Activated T-helper 2 cell treated with anti-CD3 and anti-CD28 coated beads, Interferon-gamma antibody, Interleukin-2, Interleukin-4, amounts not matched to agents 10 μg/mL and 5 μg/mL and 100 μg/mL, durations not matched to agents 14 hours and 24 hours and 36 hours (primary cell): ENCODE results near the gene RHBDL1. TPM values are rescaled to one million over a fixed set of nuclear protein-coding genes. Genes with fewer than 3 reads are reported as not detected.
A peak's percentile ranks its signal among the peaks of the same experiment; 100 is the strongest.

Experiments used
- DNase-seq: peaks from one replicate; pipeline ENCODE4 v3.0.0; 2021; ENCODE audit warnings: low spot score
- H3K27ac Mint-ChIP-seq: one replicate; pipeline ENCODE4 v1.8.0; 2021; ENCODE audit warnings: mixed read lengths
- H3K27me3 Mint-ChIP-seq: one replicate; pipeline ENCODE4 v1.8.0; 2021; ENCODE audit warnings: low read depth, mixed read lengths
- H3K36me3 Mint-ChIP-seq: one replicate; pipeline ENCODE4 v1.8.0; 2021; ENCODE audit warnings: low read depth, mixed read lengths
- H3K4me1 Mint-ChIP-seq: one replicate; pipeline ENCODE4 v1.8.0; 2021; ENCODE audit warnings: low read depth, mixed read lengths
- H3K4me3 Mint-ChIP-seq: one replicate; pipeline ENCODE4 v1.8.0; 2021; ENCODE audit warnings: low read depth, mild to moderate bottlenecking, moderate library complexity, mixed read lengths
- H3K9me3 Mint-ChIP-seq: one replicate; pipeline ENCODE4 v1.8.0; 2021; ENCODE audit warnings: mixed read lengths
- intact Hi-C: fragments of 100-400 bp; cut with micrococcal nuclease; formaldehyde crosslinking; loops from one replicate; pipeline ENCODE4 v1.15.1; 2023
- total RNA-seq: library from RNA; stranded (reverse); gene quantifications from 2 replicates; pipeline ENCODE4 v1.2.3, GENCODE V29; 2022

RHBDL1 gene
- total RNA-seq, 1 donor from 2014 or later = 1.4 TPM

DNA sequence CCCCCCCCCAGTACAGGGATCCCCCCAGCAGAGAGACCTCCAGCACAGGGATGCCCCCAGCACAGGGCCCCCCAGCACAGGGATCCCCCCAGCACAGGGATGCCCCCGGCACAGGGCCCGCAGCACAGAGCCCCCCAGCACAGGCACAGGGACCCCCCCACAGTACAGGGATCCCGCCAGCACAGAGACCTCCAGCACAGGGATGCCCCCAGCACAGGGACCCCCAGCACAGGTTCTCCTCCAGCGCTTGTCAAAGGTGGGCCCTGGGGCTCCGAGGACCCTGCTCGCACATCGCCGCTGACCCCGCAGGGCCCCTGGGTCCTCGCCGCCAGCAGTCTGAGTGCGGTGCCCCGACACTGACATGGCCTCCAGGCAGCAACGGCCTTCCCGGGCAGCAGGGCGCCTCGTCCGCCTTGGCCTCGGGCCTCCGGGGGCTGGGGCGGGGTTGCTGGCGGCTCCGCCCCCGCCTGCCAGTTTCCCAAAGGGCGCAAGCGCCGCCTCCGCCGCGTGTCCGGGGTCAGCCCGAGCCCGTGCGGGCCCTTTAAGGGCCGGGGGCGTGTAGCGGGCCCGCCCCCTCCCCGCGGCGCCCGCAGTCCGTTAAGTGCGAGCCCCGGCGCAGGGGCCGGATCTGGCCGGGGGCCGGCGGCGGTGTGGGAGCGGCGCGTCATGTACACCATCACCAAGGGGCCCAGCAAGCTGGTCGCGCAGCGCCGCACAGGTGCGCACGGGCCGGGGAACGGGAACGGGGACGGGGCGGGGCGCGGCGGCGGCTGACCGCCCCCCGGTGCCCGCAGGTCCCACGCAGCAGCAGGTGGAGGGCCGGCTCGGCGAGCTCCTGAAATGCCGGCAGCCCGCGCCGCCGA lies 33.9 kb upstream of the RHBDL1 start, which contains the start of gene MCRIP2:
Gene MCRIP2, plus strand, starts transcription at position 503 of the 863 bp plus-strand sequence. Its CDS starts 164 bp downstream, at position 667.
- H3K4me1 Mint-ChIP-seq = peaks cover 6% of the 10 kb centered on the region
- intact Hi-C loops = loop anchor here (1.0 to 10.0 kb wide), 2 partner anchors 8 to 973 kb away; partner anchors contain the start of genes CRAMP1, IFT140 and WDR90
- H3K36me3 Mint-ChIP-seq = peaks cover 16% of the 10 kb centered on the region
- H3K4me3 Mint-ChIP-seq = peak within 1 kb of the TSS; percentile 75
- DNase-seq = peak; percentile 72
- H3K9me3 Mint-ChIP-seq = no peaks in the 10 kb centered on the region
- H3K27ac Mint-ChIP-seq = no peak within 1 kb of the TSS
- no peaks in the 10 kb centered on the region for H3K27me3 Mint-ChIP-seq

DNA sequence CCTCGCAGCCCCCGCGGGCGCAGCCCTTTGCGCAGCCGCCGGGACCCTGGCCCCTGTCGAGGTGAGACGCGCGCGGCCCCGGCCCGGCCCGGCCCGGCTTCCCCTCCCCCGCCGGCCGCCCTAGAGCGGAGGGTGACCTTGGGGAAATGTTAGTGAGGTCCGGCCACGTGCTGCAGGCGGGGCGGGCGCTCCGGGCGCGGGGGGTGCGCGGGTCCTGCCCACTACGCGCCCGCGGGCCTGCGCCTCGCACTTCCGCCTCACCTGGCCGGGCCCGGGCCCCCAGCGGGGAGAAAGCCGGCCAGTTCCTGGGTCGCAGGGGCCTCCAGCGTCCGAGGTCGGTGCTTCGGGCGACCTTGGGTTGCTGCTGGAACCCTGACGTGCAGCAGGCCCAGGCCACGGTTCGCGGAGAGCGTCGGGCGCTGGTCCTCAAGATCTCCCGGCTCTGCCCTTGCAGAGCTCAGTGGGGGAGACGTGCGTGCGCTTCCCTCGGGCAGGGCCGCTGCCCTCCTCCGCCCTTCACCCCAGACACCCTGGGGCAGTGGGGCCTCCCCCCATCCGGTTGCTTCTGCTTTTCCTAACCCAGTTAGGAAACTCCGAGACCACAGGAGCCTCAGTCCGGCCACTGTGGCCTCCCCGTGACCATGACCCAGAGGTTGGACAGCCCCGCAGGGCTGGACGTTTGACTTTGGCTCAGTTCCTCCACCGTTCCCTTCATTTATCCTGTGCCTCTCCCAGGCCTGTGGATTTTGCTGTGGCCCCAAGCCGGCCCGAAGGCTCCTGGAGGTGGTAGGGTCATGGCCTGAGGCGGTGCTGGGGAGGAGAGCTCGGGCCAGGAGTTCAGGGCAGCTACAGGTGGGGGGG lies 33.1 kb upstream of the RHBDL1 start:
- peak; percentile 29 for DNase-seq
- intact Hi-C loops = loop anchor here (10.0 kb wide), 1 partner anchor 972 kb away; the partner anchor contains the start of genes CRAMP1 and IFT140
- no peaks in the 10 kb centered on the region for H3K27me3 Mint-ChIP-seq
- H3K9me3 Mint-ChIP-seq = no peaks in the 10 kb centered on the region
- no peak overlapping the region for H3K27ac Mint-ChIP-seq
- peaks cover 16% of the 10 kb centered on the region for H3K36me3 Mint-ChIP-seq
- H3K4me3 Mint-ChIP-seq = peak overlapping the region; percentile 75
- H3K4me1 Mint-ChIP-seq = peaks cover 5% of the 10 kb centered on the region

DNA sequence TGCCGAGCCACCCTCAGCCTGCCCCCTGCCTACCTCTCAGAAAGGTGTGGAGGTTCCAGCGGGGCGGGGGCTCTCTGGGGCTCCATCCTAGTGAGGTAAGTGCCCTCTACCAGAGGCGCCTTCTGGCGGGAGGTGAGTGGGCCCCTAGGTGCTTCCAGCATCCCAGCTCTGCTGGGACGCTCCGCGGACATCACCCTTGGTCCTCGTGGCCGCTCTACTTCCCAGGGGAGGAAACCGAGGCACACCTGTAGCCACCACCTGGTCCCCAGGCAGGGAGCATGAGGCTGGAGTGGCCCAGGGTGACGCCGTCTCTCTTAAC lies 32.5 kb upstream of the RHBDL1 start:
- intact Hi-C loops = loop anchor here (10.0 kb wide), 1 partner anchor 972 kb away; the partner anchor contains the start of genes CRAMP1 and IFT140
- DNase-seq = no peak
- Mint-ChIP-seq H3K4me1 (peaks cover 4% of the 10 kb centered on the region), H3K36me3 (peaks cover 16% of the 10 kb centered on the region), H3K27ac (no peak overlapping the region), H3K9me3 (no peaks in the 10 kb centered on the region), H3K4me3 (peak overlapping the region; percentile 75), H3K27me3 (no peaks in the 10 kb centered on the region)

DNA sequence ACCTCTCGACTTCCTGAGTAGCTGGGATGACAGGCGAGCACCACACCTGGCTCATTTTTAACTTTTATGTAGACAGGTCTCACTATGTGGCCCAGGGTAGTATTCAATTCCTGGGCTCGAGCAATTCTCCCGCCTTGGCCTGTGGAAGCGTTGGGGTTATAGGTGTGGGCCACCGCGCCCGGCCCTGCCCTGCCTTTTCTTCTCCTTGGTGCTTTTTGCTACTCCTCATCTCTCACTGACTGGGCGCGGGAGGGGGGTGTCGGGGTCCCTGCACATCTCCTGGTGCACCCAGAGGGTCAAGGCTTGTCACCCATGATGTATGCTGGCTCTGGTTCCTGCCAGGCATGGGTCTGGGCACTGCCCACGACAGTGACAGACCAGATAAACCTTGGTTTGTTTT lies 30.9 kb upstream of the RHBDL1 start:
- Mint-ChIP-seq H3K9me3 (no peaks in the 10 kb centered on the region), H3K4me1 (peaks cover 4% of the 10 kb centered on the region), H3K27ac (no peak overlapping the region), H3K27me3 (no peaks in the 10 kb centered on the region), H3K4me3 (peak overlapping the region; percentile 72), H3K36me3 (peaks cover 16% of the 10 kb centered on the region)
- DNase-seq = no peak
- intact Hi-C loops = loop anchor here (10.0 kb wide), 1 partner anchor 970 kb away; the partner anchor contains the start of genes CRAMP1 and IFT140

DNA sequence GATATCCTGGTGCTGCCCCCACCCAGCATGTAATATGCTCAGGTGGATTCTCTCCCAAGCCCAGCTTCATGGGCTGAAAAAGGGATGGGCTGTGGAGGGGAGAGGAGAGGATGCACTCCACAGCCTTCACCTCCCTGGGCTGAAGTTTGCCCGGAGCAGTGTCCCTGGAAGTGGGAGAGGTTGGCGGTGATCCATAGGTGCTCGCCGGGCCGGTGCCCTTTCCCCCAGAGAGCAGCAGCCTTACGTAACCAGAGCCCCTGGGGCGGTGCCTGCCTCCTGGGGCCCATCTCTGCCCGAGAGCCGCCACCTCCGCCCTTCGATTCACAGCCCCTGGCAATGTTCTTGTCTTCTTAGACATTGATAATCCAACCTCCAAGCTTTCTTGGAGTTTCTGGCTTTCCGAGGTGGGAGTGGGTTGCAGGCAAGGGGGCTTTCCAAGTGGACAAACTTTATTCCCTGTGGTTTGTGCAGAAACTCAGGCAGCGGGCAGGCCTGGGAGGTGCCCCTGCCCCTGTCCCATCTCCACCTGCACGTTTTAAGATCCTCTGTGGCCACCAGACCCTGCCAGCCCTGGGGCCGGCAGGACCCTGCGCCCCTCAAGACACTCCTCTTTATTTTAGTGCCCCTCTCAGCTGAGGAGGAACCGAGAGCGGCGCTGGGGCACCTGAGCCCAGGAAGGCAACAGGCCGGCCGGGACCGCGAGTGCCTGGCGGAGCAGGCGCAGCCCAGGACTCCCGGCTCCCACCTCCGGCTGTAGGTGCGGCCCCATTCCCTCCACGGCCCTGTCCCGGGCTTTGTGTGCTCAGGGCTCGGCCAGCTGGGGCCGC lies 29.4 kb upstream of the RHBDL1 start:
- H3K9me3 Mint-ChIP-seq = no peaks in the 10 kb centered on the region
- intact Hi-C loops = loop anchor here (10.0 kb wide), 1 partner anchor 969 kb away; the partner anchor contains the start of genes CRAMP1 and IFT140
- DNase-seq = no peak
- no peak overlapping the region for H3K27ac Mint-ChIP-seq
- no peaks in the 10 kb centered on the region for H3K27me3 Mint-ChIP-seq
- peaks cover 16% of the 10 kb centered on the region for H3K36me3 Mint-ChIP-seq
- H3K4me3 Mint-ChIP-seq = no peak overlapping the region
- peaks cover 4% of the 10 kb centered on the region for H3K4me1 Mint-ChIP-seq

DNA sequence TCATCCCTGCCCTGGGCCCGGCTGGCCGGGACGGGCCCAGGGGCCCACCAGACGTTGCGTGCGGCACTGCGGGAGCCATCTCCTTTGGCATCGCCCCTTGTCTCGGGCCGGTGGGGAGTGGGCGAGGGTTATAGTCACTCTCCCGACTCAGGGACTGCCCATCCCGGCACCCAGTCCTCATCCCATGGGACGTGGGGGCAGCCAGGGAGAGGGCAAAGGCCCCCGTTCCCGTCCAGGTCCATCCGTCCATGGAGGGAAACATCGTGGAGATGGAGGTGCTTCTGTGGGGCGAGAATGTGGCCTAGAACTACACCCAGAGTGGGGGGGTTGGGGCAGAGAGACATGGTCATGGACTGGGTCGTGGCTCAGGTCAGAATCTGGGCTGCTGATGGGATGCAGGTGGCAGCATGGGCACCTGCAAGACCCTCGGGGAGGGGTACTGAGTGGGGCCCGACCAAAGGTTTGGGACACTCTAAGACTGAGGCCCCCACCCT lies 28.7 kb upstream of the RHBDL1 start:
- intact Hi-C loops = loop anchor here (10.0 kb wide), 1 partner anchor 968 kb away; the partner anchor contains the start of genes CRAMP1 and IFT140
- H3K36me3 Mint-ChIP-seq = peaks cover 16% of the 10 kb centered on the region
- DNase-seq = no peak
- H3K27ac Mint-ChIP-seq = no peak overlapping the region
- peaks cover 4% of the 10 kb centered on the region for H3K4me1 Mint-ChIP-seq
- no peaks in the 10 kb centered on the region for H3K27me3 Mint-ChIP-seq
- no peaks in the 10 kb centered on the region for H3K9me3 Mint-ChIP-seq
- no peak overlapping the region for H3K4me3 Mint-ChIP-seq

DNA sequence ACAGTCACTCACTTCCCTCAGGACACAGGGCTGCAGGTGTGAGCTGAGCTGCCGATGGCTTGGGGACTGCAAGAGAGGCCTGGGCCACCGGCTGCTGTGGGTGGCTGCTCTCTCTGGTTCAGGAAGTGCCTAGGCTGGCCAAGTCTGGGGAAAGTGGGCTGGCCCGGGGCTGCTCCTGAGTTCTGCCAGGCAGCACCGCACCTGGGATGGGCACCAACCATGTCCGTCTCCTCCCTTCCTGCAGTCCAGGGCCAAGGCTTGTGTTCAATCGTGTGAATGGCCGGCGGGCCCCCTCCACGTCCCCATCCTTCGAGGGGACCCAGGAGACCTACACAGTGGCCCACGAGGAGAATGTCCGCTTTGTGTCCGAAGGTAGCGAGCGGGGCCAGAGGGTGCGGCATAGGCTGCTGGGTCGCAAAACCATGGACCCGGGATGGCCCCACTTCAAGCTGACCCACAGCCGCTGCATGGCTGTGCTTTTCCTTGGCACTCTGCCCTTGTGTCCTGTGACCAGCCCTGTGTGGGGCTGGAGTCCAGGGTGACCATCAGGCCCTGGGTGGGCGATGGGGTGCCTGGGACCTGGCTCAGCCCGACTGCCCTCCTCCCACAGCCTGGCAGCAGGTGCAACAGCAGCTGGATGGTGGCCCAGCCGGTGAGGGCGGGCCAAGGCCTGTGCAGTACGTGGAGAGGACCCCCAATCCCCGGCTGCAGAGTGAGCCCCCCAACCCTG lies 28.1 kb upstream of the RHBDL1 start:
- no peaks in the 10 kb centered on the region for H3K9me3 Mint-ChIP-seq
- H3K27me3 Mint-ChIP-seq = no peaks in the 10 kb centered on the region
- H3K4me3 Mint-ChIP-seq = no peak overlapping the region
- peaks cover 4% of the 10 kb centered on the region for H3K4me1 Mint-ChIP-seq
- H3K27ac Mint-ChIP-seq = no peak overlapping the region
- peaks cover 16% of the 10 kb centered on the region for H3K36me3 Mint-ChIP-seq
- intact Hi-C loops = loop anchor here (10.0 kb wide), 1 partner anchor 967 kb away; the partner anchor contains the start of genes CRAMP1 and IFT140
- no peak for DNase-seq

DNA sequence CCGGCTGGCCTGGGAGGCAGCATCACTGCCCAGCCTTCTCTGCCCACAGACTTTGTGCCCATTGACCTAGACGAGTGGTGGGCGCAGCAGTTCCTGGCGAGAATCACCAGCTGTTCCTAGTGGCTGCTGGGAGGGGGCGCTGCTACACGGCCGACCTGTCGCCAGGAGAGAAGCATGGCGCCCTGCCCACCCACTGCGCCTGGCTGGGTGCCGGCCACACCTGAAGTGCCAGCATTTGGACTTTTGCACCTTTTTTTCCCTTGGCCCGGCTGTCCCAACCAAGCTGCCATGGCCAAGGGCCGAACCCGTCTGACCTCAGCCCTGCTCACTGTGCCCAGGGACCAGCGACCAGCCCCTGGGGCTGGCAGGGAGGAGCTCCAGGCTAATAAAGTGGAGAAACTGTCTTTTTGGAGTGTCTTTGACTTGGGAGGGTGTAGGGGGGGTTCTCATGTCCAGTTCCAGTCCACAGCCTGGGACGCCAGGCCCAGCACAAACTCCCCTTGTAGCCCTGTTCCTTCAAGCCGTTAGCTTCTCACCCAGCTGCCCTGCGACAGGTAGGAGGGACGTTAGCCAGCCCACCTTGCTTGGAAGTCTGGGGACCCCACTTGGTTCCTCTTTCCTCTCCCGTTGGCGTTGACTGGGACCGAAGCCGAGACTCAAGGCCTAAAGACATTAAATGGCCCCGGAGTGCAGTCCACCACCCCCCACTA lies 27.2 kb upstream of the RHBDL1 start:
- H3K4me1 Mint-ChIP-seq = peaks cover 4% of the 10 kb centered on the region
- H3K27ac Mint-ChIP-seq = peak overlapping the region; percentile 74
- H3K9me3 Mint-ChIP-seq = no peaks in the 10 kb centered on the region
- DNase-seq = no peak
- H3K27me3 Mint-ChIP-seq = no peaks in the 10 kb centered on the region
- H3K4me3 Mint-ChIP-seq = peak overlapping the region; percentile 82
- intact Hi-C loops = loop anchor here (10.0 kb wide), 1 partner anchor 967 kb away; the partner anchor contains the start of genes CRAMP1 and IFT140
- peaks cover 16% of the 10 kb centered on the region for H3K36me3 Mint-ChIP-seq

DNA sequence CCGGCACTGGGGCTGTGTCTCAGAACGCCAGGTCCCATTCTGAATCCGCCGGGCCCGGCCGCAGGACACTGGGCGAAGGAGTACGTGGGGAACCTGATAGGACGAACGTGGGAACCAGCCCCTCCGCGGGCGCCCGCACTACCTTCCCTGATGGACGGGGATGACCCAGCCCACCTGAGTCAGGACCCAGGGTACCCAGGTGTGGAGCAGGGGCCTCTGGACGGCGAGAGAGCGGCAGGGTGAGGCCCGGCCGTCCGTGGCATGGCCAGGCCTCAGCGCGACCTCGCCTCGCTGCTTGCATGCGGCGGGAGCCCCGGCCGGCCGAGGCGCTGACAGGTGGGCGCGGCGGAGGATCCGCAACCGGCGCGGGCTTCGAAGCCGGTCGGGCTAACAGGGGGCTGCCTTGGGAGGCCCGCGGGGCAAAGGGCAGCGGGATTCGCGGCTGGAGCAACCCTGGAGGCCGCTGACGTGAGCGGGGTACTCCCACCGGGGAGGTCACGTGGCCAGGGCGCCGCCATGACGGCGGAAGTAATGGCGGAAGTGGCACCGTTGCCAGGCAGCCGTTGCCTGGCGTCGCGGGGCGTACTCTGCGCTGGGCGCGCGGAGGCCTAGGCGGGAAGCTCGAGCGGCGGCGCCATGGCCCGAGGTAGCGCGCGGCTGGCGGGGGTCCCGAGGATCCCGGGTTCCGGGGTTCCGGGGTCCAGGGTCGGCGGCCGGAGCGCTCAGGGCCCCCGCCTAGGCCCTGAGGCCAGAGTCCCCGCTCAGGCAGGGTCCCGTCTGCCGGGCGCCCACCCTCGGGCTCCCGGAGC lies 26.5 kb upstream of the RHBDL1 start, which contains the start of gene WDR90:
Gene WDR90, plus strand, starts transcription at position 585 of the 809 bp plus-strand sequence. Its CDS starts 52 bp downstream, at position 637.
- Mint-ChIP-seq H3K36me3 (peaks cover 10% of the 10 kb centered on the region), H3K4me1 (peaks cover 4% of the 10 kb centered on the region), H3K27me3 (no peaks in the 10 kb centered on the region), H3K27ac (peak within 1 kb of the TSS; percentile 74), H3K4me3 (peak within 1 kb of the TSS; percentile 82), H3K9me3 (no peaks in the 10 kb centered on the region)
- intact Hi-C loops = loop anchor here (1.0 to 10.0 kb wide), 2 partner anchors 8 to 966 kb away; partner anchors contain the start of genes CRAMP1, IFT140 and MCRIP2
- DNase-seq = peak; percentile 91

DNA sequence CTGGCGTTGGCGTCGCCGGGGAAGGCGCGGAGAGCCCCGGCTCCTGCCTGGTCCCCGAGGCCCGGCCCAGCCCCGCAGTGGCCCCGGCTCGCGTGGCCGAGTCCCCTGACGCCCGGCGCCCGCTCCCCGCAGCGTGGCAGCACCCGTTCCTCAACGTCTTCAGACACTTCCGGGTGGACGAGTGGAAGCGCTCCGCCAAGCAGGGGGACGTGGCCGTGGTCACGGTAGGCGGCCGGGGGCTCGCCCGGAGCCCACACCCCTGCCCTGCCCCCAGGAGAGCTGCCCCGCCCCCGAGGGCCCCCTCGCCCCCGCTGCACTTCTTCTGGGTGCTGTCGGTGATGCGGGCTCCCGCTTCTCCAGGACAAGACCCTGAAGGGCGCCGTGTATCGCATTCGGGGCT lies 25.8 kb upstream of the RHBDL1 start:
- H3K27me3 Mint-ChIP-seq = no peaks in the 10 kb centered on the region
- peaks cover 6% of the 10 kb centered on the region for H3K36me3 Mint-ChIP-seq
- peak overlapping the region; percentile 72 for H3K4me3 Mint-ChIP-seq
- intact Hi-C loops = loop anchor here (1.0 to 10.0 kb wide), 2 partner anchors 8 to 965 kb away; partner anchors contain the start of genes CRAMP1, IFT140 and MCRIP2
- H3K4me1 Mint-ChIP-seq = peaks cover 3% of the 10 kb centered on the region
- DNase-seq = no peak
- no peak overlapping the region for H3K27ac Mint-ChIP-seq
- no peaks in the 10 kb centered on the region for H3K9me3 Mint-ChIP-seq
